GM12878 (cell line): ENCODE data around the gene KCNJ3. TPM values are rescaled to one million over a fixed set of nuclear protein-coding genes. Genes with fewer than 3 reads are reported as not detected.

Experiments used
- ATAC-seq: fragments of 200-7000 bp; cut with Tn5 transposase; 3 replicates; pipeline ENCODE4 v1.9.1; 2020; ENCODE audit warnings: mild to moderate bottlenecking, moderate library complexity
- BruUV-seq: library from RNA; stranded (reverse); fragments of 400-500 nt; replicated peaks from 2 replicates; lab custom pipeline; 2021; lab: Mats Ljungman, UMichigan
- CTCF ChIA-PET: fragments of 300-600 bp; sonication (Branson Sonifier 250); formaldehyde crosslinking; extraction: SDS; loops from one replicate; lab custom pipeline; 2021; ENCODE audit warnings: inconsistent platforms; lab: Yijun Ruan, JAX
- POLR2A ChIA-PET: fragments of 350-600 bp; formaldehyde crosslinking; extraction: SDS; loops from one replicate; lab custom pipeline; 2021; ENCODE audit warnings: inconsistent platforms; lab: Charles Lee
- RAD21 ChIA-PET: fragments of 300-600 bp; sonication (Branson Sonifier 250); formaldehyde crosslinking; loops from one replicate; lab custom pipeline; 2023; ENCODE audit warnings: antibody characterized with exemption; ENCODE audit not compliant: unreplicated experiment; lab: Charles Lee
- SMC1A ChIA-PET: fragments of 300-600 bp; sonication (Branson Sonifier 250); formaldehyde crosslinking; loops from one replicate; lab custom pipeline; 2023; ENCODE audit not compliant: unreplicated experiment, uncharacterized antibody; lab: Charles Lee
- DNase-seq: peaks from one replicate; pipeline ENCODE4 v3.0.0-alpha.2; 2011; ENCODE audit warnings: low read depth, low spot score
- FAIRE-seq: peaks from 3 replicates; lab custom pipeline; 2011; peaks lifted over from hg19 to GRCh38; lab: Jason Lieb, UNC
- H2AFZ ChIP-seq: 2 replicates; pipeline ENCODE4 v1.6.0; 2011; ENCODE audit warnings: low read depth, low read length, control low read depth; ENCODE audit not compliant: control insufficient read depth
- H3K27ac ChIP-seq: 2 replicates; pipeline ENCODE4 v1.5.1; 2011; ENCODE audit warnings: control low read depth; ENCODE audit not compliant: control insufficient read depth, insufficient read depth
- H3K27me3 ChIP-seq, 2 experiments: replicated peaks in 1 of 2; 2 replicates each; pipeline versions ENCODE4 v1.6.0 to v1.6.1; 2011; ENCODE audit warnings: low read length in 1 of 2; ENCODE audit not compliant: control insufficient read depth in 2 of 2, insufficient read depth in 2 of 2
- H3K36me3 ChIP-seq, 2 experiments: 2 replicates each; pipeline ENCODE4 v1.5.1; 2011; ENCODE audit warnings: low read length in 1 of 2; ENCODE audit not compliant: control insufficient read depth in 2 of 2, insufficient read depth in 2 of 2
- H3K4me1 ChIP-seq: 2 replicates; pipeline ENCODE4 v1.6.1; 2011; ENCODE audit warnings: mild to moderate bottlenecking, low read length, moderate library complexity, mixed read lengths; ENCODE audit not compliant: control insufficient read depth, insufficient read depth
- H3K4me2 ChIP-seq: 2 replicates; pipeline ENCODE4 v1.6.0; 2011; ENCODE audit warnings: control low read depth; ENCODE audit not compliant: control insufficient read depth, insufficient read depth
- H3K4me3 ChIP-seq: fragments of 200-600 bp; sonication (generic); 2 replicates; pipeline ENCODE4 v1.5.1; 2016
- H3K79me2 ChIP-seq: 2 replicates; pipeline ENCODE4 v1.6.0; 2011; ENCODE audit warnings: low read length; ENCODE audit not compliant: control insufficient read depth, insufficient read depth
- H3K9ac ChIP-seq: 2 replicates; pipeline ENCODE4 v1.8.0; 2011; ENCODE audit warnings: low read length, control low read depth, mixed read lengths; ENCODE audit not compliant: control insufficient read depth, insufficient read depth
- H3K9me3 ChIP-seq: replicated peaks from 3 replicates; pipeline ENCODE4 v1.5.1; 2011; ENCODE audit warnings: mild to moderate bottlenecking, low read length; ENCODE audit not compliant: control insufficient read depth, insufficient read depth
- H4K20me1 ChIP-seq: 2 replicates; pipeline ENCODE4 v1.6.0; 2011; ENCODE audit not compliant: control insufficient read depth, insufficient read depth
- CHD2 ChIP-seq: IDR thresholded peaks from 2 replicates; pipeline ENCODE4 v1.6.1; 2011; ENCODE audit warnings: low read depth, low read length, improper control_type of control experiment, borderline replicate concordance
- CTCF ChIP-seq, 3 experiments: IDR thresholded peaks in 2 of 3; conservative IDR thresholded peaks in 1 of 3; 2 replicates each; pipeline ENCODE4 v1.5.1; 2011; ENCODE audit warnings: low read depth in 3 of 3, low read length in 3 of 3, mild to moderate bottlenecking in 3 of 3, control low read depth in 2 of 3, moderate library complexity in 2 of 3, inconsistent platforms in 1 of 3, mixed read lengths in 1 of 3; ENCODE audit not compliant: control insufficient read depth in 2 of 3, insufficient read depth in 1 of 3; ENCODE audit errors: extremely low read depth in 1 of 3
- EP300 ChIP-seq, 2 experiments: fragments of 150-350 bp in 1 of 2; IDR thresholded peaks; 2 replicates each; pipeline ENCODE4 v1.6.1; 2011 to 2012; ENCODE audit warnings: low read depth in 2 of 2, low read length in 2 of 2, borderline replicate concordance in 1 of 2, improper control_type of control experiment in 1 of 2, inconsistent platforms in 1 of 2; ENCODE audit not compliant: control insufficient read depth in 1 of 2
- MXI1 ChIP-seq: fragments of 150-350 bp; IDR thresholded peaks from 2 replicates; pipeline ENCODE4 v1.6.1; 2011; ENCODE audit warnings: low read depth, mild to moderate bottlenecking, inconsistent platforms, low read length, improper control_type of control experiment
- NR2F1 ChIP-seq: fragments of 450-650 bp; conservative IDR thresholded peaks from 2 replicates; pipeline ENCODE4 v1.6.1; 2017; ENCODE audit warnings: mild to moderate bottlenecking
- POLR2AphosphoS5 ChIP-seq: IDR thresholded peaks from 2 replicates; pipeline ENCODE4 v1.6.1; 2011; ENCODE audit warnings: mild to moderate bottlenecking, low read length, inconsistent platforms
- TCF7 ChIP-seq: IDR thresholded peaks from 2 replicates; pipeline ENCODE4 v1.6.1; 2014; ENCODE audit warnings: antibody characterized with exemption, borderline replicate concordance
- WGBS: methylation state at CpG from one replicate; pipeline ENCODE4 v1.1.6; 2016; ENCODE audit warnings: low lambda C conversion rate; ENCODE audit not compliant: insufficient replicate concordance, insufficient coverage; ENCODE audit errors: missing lambda C conversion rate; 5-methylcytosine and 5-hydroxymethylcytosine counted together
- in situ Hi-C: fragments of 300-500 bp; cut with MboI; formaldehyde crosslinking; loops from 9 replicates; pipeline ENCODE4 v1.14.3; 2018; ENCODE audit warnings: mixed read lengths
- intact Hi-C: fragments of 100-400 bp; cut with micrococcal nuclease; formaldehyde crosslinking; loops from one replicate; pipeline ENCODE4 v1.14.2; 2022; ENCODE audit not compliant: unreplicated experiment
- polyA plus RNA-seq, 11 experiments: library from polyadenylated mRNA; depleted of rRNA in 4 of 11; unstranded in 6 of 11; stranded (reverse) in 5 of 11; fragments of >200 nt; fragmentation: Nextera tagmentation in 4 of 11; fragmentation: Illumina TruSeq in 1 of 11; extraction: Ambion mirVana in 4 of 11; extraction: Trizol in 1 of 11; gene quantifications; 1 replicate in 1 of 11; 2 replicates in 10 of 11; pipeline versions ENCODE4 v1.2.1 to v1.2.3, GENCODE V29; 2011 to 2016; ENCODE audit warnings: inconsistent platforms in 2 of 11, missing spikeins in 2 of 11, low read depth in 1 of 11
- total RNA-seq, 4 experiments: library from RNA; depleted of rRNA in 3 of 4; stranded (reverse); fragments of >200 nt in 3 of 4; fragmentation: Illumina TruSeq in 1 of 4; extraction: Trizol in 1 of 4; gene quantifications; 2 replicates each; pipeline versions ENCODE4 v1.2.1 to v1.2.3, GENCODE V29; 2013 to 2021

The KCNJ3 gene
- total and polyA plus RNA-seq, 10 of the 15 experiments (the other 5 are each of a cell fraction or from before 2014, with no cell fraction given) = 0.01 to 1.1 (median 0.04) TPM; not detected in 6

GRCh38 chr2:154832711-154833110 lies 134.2 kb downstream of the KCNJ3 start:
- ChIA-PET CTCF (interaction anchor here (0.6 kb wide), 1 partner anchor 163 kb away, joined by 5 read pairs; no protein-coding TSS in a partner anchor), RAD21 (no interaction called here), POLR2A (no interaction called here), SMC1A (no interaction called here)
- no peak overlapping the region for H3K4me3 ChIP-seq
- H3K4me2 ChIP-seq = no peak overlapping the region
- H3K9me3 ChIP-seq = no peaks in the 10 kb centered on the region
- no peak overlapping the region for H3K27ac ChIP-seq
- H3K9ac ChIP-seq = no peak overlapping the region
- H3K4me1 ChIP-seq = no peaks in the 10 kb centered on the region
- 10% methylated on average over 2 of the region's 2 CpGs for WGBS
- H2AFZ ChIP-seq = no peak overlapping the region
- H4K20me1 ChIP-seq = no peaks in the 10 kb centered on the region
- in situ Hi-C loops (no loop called here), intact Hi-C loops (no loop called here)
- no peak for ATAC-seq
- no peaks in the 10 kb centered on the region for H3K27me3 ChIP-seq
- no peaks in the 10 kb centered on the region for H3K36me3 ChIP-seq
- DNase-seq = no peak
- no peaks in the 10 kb centered on the region for H3K79me2 ChIP-seq
- no peak for FAIRE-seq
- no TSS peak for BruUV-seq
- no peak for TF ChIP-seq CTCF (IDR thresholded peaks at IDR 0.05 in 2 of 3, conservative IDR thresholded peaks at IDR 0.05 in 1 of 3; ENCODE audit: control insufficient read depth in 2 of 3, extremely low read depth in 1 of 3, insufficient read depth in 1 of 3, low read depth in 3 of 3, low read length in 3 of 3)
- TF ChIP-seq MXI1 = no peak
- TF ChIP-seq EP300 (IDR thresholded peaks at IDR 0.05; ENCODE audit: borderline replicate concordance in 1 of 2, control insufficient read depth in 1 of 2, low read depth in 2 of 2, low read length in 2 of 2) = no peak
- no peak for TF ChIP-seq NR2F1
- no peak for TF ChIP-seq POLR2AphosphoS5
- no peak for TF ChIP-seq CHD2
- no peak for TF ChIP-seq TCF7
